HG03045 (cell line): ENCODE data around the gene GRAMD2B.

Experiments used
- ATAC-seq: cut with Tn5 transposase; IDR thresholded peaks from one replicate; pipeline ENCODE4 v1.9.1; 2021; ENCODE audit warnings: mild to moderate bottlenecking, moderate library complexity; ENCODE audit not compliant: unreplicated experiment

GRAMD2B gene

DNA sequence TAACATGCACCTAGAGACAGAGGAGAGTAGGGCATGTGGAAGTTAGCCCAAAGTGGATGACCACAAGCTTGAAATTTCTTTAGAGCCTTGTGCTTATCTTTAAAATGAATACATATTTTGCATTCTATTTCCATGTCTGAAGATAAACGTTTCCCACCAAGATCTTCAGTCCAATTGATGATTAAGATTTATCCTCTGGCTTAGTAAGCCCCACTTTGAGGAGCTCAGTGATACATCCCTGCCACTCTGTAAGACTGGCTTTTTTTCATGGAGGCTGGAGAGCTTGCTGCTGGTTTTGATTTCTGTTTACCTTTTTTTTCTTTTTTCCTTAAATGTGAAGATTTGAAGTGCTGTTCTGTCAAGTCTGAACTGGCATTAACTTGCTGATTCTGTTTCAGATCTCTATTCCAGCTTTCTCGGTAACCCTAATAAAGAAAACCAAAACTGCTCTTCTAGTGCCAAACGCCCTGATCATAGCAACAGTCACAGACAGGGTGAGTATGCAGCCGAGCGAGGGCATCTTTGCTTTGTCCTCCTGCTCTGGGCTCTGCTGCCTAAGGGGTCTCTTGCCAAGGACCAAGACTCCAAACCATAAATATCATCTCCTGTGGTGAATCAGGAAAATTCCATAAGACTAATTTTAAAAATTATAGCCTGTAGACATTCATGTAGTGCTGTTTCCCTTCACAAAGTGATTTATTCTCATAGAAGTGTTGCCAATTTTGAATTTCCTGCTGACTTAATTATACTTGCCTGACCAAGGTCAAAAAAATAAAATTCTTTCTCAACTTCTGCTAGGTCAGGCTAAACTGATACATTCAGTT lies 54.3 kb downstream of the GRAMD2B start:
- ATAC-seq, result no peak

DNA sequence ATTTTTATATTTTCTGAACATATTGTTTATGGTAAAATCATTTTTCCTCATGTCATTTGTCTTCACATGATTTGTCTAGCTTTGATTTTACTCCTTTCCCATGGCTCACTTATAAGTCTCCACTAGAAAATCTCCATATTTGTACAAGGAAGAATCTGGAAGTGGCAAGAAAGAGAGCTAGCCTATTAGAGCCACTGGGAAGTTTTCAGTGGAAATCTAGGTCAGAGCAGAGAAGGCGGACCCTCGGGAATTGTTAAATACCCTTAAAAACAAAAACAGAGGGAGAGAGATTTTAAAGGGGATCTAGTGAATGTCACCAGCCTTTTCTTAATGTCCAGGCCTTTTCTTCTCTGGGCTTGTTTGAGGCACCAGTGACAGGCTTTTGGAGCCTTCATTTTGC lies 56.6 kb downstream of the GRAMD2B start:
- no peak for ATAC-seq

DNA sequence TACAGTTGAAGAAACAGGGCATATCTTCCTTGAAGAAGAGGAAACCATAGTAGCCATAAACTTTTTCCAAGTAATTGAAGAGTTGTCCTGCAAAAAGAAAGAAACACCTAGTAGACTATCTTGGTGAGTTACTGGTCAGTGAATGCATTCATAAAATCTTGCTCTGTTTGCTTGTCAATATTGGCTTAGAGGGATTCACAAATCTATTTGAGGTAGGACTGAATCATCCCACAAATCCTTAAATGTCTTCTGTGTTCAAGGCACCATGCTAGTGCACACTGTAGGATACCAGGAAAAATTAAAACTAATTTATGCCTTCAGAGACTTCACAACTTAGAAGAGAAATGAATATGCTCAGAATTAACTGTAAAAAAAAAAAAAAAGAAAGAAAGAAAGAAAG lies 57.6 kb downstream of the GRAMD2B start:
- ATAC-seq, result no peak

DNA sequence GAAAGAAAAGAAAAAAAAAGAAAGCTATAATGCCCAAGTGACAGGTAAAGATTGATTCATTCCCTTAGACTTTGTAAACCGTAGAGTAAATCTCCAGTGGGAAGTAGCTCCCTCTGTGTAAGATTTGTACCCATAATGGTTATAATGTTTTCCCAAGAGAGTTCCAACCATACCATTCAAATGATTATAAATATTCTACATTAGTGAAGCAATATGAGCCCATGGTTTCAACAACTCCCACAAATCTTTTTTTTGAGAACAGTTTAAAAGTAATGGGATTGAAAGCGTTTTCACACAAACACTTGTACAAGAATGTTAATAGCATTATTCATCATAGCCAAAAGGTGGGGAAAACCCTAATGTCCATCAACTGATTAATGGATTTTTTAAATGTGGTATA lies 58.0 kb downstream of the GRAMD2B start:
- no peak for ATAC-seq

DNA sequence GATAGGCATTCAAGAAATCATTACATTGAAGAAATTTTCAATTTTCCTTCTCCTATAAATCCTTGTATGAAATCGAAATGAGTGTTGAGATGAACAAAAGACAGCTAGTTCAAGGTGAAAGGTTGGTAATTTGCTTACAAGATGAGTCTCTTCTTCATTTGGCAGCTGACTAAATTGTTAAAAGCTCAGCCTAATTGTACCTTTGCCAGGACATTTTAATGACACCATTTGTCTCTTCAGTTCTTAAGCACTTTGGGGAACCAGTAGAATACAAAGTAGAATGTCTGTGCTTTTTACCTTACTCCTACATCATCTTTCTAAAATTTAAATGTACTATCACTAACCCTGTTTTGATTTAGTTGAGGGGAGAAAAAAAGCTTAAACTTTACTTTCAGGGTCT lies 59.4 kb downstream of the GRAMD2B start:
- no peak for ATAC-seq

DNA sequence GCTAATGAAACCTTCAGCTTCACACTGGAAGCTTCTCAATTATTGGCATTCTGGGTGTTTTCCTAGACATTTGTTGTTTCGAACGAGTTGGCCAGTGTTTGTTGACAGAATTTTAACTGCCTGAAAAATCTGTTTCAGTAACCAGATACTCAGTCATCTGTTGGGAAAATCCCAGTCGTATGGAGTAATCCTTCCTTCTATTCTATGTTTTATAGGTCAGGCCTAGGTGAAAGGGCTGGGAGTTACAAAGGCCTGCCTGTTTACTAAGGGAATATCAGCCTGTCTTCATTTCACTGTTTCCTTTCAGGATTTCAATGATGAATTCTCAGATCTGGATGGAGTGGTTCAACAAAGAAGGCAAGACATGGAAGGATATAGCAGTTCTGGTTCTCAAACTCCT lies 59.9 kb downstream of the GRAMD2B start:
- no peak for ATAC-seq

DNA sequence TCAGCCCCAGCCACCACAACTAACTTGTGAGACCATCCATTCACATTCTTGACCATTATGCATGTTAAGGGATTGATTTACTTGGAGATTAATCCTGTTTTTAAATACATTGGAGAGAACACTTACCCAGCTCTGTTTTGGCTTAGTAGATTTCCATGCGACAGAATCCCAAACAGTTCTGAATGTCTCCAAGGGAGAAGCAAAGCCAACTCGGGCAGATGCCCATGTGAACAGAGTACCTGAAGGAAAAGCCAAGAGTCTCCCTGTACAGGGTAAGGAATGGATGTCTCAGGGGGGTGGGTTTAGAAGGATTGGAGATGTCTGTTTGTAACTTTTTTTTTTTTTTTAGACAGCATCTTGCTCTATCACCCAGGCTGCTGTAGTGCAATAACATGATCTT lies 61.0 kb downstream of the GRAMD2B start:
- ATAC-seq, result no peak

DNA sequence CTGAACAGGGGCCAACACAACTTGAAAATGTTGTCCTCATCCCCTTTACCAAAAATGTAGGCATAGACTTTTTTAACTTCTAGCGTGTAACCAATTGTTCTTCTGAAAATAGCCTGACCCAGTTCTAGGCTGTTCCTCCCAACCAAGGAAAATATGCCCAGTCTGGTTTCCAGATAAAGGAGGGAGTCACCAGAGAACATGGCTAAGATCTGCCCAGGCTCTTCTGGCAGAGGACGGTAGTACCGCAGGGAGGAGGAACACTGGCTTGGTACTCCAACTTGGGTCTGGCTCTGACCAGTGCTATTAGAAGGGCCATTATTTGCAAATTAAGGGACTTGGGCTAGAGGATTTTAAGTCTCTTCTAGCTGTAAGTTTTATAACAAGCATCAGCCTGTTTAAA lies 63.1 kb downstream of the GRAMD2B start:
- ATAC-seq, result no peak

DNA sequence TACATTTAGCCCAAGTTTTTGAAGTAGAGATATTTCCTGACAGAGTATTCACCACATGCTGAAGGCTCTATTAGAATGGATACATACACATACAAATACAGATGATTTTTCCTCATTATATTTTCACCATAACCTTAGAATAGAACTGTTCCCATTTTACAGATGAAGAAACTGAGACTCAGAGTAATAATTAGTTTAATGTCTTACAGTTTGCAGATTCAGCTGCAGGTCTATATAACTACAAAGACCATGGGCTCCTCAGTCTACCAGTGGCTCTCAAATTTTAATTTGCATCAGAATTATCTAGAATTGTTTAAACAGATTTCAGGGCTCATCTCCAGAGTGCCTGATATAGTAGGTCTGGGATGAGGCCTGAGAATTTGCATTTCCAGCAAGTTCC lies 64.4 kb downstream of the GRAMD2B start:
- ATAC-seq, result no peak

DNA sequence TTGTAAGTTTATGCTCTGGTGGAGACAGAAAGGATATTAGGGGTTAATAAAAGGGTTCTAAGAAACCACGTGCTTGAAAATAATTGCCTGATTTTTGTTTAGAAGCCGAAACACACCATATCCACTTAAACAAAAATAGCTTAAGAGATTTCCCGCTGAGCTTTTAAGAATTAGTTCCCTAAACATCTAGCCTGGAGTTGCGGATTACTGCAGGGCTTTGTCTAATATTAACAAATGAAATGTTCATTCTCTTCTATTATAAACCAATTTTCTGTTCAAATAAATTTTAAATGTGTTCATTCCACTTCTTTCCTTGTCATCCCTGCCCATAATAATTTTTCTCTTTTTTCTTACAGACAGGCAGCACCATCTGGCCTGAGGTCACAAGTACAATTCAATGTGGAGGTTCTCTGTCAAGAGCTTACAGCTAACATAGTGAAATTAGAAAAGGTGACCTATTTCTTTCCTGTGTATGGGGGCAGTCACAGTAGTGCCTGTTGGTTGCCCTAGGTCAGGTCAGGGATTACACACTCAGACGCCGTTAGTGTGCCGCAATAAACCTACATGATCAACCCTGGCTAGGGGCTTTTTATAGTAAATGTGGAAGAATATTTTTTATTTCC lies 65.3 kb downstream of the GRAMD2B start:
- ATAC-seq, result no peak

DNA sequence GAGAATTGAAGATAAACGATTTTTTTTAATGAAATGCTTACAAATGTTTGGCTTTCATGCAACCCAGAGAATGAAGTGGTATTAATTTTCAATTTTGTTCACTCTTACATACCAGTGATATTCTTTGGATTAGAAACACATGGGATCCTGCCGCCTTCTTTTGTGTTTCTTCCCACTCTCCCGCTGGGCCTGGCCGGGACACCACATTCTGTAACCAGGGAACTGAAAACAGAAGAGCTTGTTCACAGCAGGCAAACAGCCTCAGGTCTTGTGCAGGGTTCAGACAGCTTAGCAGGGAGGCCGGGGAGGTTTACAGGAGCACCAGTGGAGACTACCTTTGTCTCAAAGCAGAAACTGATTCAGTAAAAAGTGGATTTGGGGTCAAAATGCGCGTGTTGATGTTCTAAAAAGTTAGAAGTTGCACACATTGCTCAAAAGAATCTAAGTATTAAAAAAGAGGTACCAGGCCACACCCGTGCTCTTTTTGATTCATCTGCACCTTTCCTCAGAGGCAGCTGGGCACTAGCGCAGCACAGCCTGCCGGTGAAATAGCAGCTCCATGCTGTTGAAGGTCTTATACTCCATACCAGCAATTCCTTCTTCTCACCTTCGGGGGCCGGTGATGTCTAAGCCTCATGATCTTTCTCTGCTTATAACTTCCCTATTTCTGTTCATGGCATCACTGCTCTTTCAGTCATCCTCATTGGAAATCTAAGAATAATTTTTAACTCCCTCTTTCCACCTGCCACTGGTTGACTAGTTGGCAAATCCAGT lies 67.1 kb downstream of the GRAMD2B start:
- ATAC-seq, result no peak

DNA sequence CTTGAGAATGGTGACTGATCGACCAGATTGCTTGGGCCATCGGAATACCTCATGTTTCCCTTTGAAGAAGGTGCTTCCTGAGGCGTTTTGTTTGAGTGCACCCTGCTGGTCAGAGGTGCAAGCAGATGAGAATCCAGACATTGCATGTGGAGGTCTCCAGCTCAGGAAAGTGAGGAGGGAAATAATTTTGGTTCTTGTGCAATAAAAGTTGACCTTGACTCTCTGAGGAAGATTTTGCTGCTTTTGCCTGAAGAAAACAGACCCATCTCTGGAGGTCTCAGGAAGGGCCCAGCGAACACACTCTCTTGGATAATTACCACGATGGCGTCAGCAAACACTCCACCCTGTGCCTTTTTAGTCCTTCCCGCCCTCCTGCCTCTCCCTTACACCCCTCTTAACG lies 69.7 kb downstream of the GRAMD2B start:
- ATAC-seq, result no peak

DNA sequence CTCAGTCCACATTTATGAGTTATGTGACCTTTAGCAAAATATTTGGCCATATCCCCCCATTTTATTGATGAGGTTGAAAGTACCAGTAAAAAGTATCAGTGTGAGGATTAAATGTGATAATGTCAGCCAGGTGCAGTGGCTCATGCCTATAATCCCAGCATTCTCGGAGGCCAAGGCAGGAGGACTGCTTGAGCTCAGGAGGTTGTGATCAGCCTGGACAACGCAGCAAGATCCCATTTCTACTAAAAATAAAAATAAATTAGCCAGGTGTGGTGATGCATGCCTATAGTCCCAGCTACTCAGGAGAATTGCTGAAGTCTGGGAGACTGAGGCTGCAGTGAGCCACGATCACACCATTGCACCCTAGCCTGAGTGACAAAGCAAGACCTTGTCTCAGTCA lies 71.2 kb downstream of the GRAMD2B start:
- no peak for ATAC-seq

DNA sequence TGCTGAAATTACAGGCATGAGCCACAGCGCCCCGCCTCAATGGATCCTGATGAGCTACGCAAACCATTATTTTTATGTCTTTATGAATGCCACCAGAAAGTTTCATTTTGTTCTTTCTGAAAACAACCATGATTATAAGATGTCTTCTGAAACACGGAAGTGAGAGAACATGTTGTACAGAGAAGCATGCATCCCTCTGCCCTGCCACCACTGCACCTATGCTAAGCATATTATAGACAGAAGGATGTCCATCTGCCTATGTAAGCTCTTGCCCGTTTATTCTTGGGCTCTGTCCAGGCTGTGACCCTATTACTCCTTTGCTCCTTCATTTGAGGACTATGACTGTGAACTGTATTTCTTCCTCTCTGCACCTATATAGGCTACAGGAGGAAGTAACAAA lies 74.3 kb downstream of the GRAMD2B start:
- no peak for ATAC-seq

DNA sequence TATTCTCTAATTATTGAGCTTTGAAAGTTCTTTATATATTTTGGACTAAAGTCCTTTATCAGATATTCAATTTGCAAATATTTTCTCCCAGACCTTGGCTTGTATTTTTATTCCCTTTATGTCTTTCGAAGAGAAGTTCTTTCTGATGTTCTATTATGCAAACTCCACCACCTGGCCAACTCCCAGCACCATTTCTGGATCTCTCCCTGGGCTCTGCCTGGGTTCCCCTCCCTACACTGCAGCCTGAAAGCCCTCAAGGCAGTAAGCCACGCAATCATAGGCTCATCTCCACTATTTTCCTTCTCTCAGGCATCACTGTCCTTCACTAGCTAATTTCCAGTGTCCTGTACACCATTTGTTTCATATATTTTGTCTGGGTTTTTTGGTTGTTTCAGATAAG lies 76.1 kb downstream of the GRAMD2B start:
- ATAC-seq, result no peak

DNA sequence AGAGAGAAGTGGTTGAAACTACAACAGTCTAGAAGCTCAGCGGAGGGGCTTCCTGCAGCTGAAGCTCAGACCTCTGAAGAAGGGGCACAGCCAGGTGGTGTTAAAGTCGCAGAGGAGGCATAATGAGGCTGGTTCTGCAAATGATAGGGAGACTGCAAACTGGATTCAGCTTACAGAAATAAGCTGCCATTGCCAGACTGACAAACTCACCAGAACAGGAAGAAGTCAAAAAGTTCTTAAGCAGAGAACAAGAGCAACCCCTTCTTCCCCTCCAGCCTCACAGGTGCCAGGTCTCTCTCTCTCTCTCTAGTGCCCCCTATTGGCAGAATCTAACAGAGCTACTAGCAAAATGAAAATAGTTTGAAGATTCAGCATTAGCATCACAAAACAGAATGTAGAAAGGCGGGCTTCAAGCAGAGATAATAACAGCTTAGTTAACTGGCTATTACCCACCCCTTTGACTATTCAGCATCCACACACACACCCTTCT lies 76.7 kb downstream of the GRAMD2B start:
- ATAC-seq, result peak; percentile 48

DNA sequence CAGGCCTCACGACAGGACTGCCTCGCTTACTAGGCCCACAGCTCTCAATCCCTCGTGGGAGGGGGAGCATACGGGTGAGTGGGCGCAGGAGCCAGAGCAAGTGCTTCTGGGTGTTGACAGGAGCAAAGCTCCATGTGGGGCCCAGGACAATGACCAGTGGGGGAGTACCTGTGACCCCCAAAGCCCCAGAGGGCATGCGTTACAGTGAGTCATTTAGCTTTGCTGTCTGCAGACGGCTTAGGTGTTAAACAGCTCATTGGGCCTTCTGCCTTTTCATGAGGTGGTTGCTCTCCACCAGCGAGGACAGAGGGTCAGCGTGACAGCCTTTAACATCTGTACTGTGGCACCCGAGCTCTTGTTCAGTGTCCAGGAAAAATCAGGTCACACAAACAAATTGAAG lies 78.2 kb downstream of the GRAMD2B start:
- no peak for ATAC-seq

DNA sequence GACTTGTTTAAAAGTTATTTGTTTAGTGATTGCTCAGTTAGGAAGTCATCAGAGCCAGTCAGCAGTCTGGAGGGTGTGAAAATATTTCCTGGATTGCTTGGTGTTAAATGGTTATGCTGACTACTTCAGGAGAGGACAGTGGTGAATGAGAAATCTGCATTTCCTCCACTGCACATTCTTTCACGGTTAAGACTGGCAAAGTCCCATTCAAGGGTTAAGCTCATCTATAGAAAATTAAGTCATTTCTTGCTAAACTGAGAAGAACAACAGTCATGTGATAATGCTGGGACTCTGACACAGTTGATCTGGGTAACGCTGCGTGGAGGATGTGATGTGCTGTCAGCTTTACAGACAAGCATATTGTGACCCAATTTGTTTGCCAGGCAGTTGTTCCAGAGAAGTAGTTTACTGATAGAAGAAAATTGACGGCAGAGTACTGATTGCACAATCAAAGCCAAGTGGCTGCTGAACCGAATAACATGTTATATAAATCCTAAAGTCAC lies 80.4 kb downstream of the GRAMD2B start:
- ATAC-seq, result no peak

DNA sequence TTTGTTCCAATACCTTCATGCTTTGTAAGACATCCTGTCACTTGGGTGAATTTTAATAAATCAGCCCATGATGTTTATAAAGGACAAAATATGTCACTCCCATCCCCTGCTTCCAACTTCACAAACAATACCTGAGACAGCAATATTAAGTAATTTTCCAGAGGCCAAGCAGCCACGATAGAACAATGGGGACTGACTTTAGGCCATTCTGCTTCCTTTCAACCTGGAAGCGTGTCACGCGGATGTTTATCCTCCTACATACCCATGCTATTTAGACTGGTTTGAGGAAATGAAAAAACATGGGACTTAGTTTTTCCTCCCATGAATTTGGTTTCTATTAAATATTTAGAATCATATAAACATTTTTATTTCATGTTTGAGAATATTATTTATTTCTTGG lies 82.9 kb downstream of the GRAMD2B start:
- no peak for ATAC-seq

DNA sequence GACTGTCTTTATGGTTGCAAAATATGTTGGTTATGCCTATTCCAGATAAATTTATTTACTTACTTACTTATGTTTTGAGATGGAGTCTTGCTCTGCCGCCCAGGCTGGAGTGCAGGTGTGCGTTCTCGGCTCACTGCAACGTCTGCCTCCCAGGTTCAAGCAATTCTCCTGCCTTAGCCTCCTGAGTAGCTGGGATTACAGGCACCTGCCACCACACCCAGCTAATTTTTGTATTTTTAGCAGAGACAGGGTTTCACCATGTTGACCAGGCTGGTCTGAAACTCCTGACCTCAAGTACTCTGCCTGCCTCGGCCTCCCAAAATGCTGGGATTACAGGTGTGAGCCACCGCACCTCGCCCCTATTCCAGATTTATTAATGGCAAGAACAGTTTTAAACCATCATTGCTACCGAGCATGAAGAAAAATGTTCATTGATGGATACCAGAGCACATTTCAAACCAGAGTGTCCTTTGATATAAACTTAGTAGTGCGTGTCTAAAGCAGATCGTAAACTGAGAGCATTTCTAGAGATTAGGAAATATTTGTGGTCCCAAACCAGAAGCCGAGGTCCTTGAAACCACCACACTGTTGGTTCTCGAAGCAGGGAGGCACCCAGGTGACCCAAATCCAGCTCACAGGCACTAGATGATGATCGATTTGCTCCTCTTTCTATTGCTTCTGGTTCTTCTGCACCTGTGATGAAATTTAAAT lies 85.2 kb downstream of the GRAMD2B start:
- ATAC-seq, result no peak

DNA sequence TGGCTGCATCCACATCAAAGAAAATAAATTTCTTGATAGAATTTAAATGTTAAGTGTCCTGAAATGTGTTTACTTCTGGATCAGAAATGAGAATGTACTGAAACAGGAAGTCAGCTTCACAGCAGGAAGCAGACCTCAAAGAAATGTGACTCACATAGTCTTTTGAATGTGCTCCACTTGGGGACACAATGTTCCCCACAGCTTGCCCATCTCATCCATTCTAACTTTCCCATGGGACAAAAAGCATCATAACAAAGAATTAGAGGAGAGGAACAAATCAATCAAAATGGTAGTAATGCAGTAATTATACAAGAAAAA lies 85.7 kb downstream of the GRAMD2B start:
- ATAC-seq, result no peak
